PFSK-1 (cell line): Measurements from ENCODE around the gene PLSCR5.

ENCODE experiments used
- POLR2AphosphoS5 ChIP-seq: IDR thresholded peaks from 2 replicates; pipeline ENCODE4 v1.6.1; 2012; ENCODE audit warnings: low read depth, mild to moderate bottlenecking, control low read depth, low read length, moderate library complexity
- REST ChIP-seq, 2 experiments: IDR thresholded peaks; 2 replicates each; pipeline versions ENCODE4 v1.6.1 to v1.8.0; 2011 to 2012; ENCODE audit warnings: low read depth in 2 of 2, low read length in 2 of 2, control low read depth in 1 of 2, inconsistent platforms in 1 of 2, mild to moderate bottlenecking in 1 of 2, moderate library complexity in 1 of 2; ENCODE audit not compliant: insufficient read depth in 1 of 2
- SIN3A ChIP-seq: IDR thresholded peaks from 2 replicates; pipeline ENCODE4 v1.6.1; 2012; ENCODE audit warnings: mild to moderate bottlenecking, low read length, moderate library complexity, borderline replicate concordance; ENCODE audit not compliant: insufficient read depth
- TAF1 ChIP-seq: IDR thresholded peaks from 2 replicates; pipeline ENCODE4 v1.6.1; 2012; ENCODE audit warnings: low read length, control low read depth, borderline replicate concordance; ENCODE audit not compliant: insufficient read depth

- TF ChIP-seq TAF1 (no peak), SIN3A (no peak), REST (IDR thresholded peaks at IDR 0.05; ENCODE audit: insufficient read depth in 1 of 2, low read depth in 2 of 2, low read length in 2 of 2) (no peak), POLR2AphosphoS5 (no peak)
Observed at GRCh38 chr3:146542978-146543377, 62.2 kb downstream of the PLSCR5 start.
